ENCODE results near the gene GDPD4. TPM values are rescaled to one million over a fixed set of nuclear protein-coding genes. Genes with fewer than 3 reads are reported as not detected.

Gene GDPD4
- total RNA-seq, 1 donor from 2014 or later: not detected

DNA sequence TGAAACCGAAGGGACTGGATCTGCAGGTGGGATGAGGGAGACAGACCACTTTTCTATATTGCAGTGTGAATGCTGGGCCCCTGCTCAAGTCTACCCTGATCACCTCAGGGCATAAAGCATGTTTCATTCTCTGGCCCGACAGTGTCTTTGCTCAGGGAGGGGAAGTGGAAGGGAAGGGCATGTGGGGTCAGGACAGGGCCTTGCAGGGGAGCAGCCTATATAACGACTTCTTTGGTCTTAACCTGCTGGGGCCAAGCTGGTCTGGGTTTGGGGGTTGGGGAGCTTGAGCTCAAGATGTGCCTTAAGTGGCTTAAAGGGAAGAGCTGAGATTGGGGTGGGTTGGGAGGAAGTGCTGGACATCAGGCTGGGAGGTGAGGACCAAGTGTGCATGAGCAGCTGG, 86.4 kb downstream of the GDPD4 start:
- Mint-ChIP-seq H3K27me3 (ENCODE audit: insufficient read depth) (peaks cover 6% of the 10 kb centered on the region), H3K9me3 (no peaks in the 10 kb centered on the region), H3K4me1 (ENCODE audit: low read depth) (no peaks in the 10 kb centered on the region), H3K27ac (no peak overlapping the region), H3K36me3 (ENCODE audit: low read depth) (no peaks in the 10 kb centered on the region), H3K4me3 (no peak overlapping the region)
- no peak for DNase-seq (ENCODE audit: low spot score)
- intact Hi-C loops (cut with micrococcal nuclease): no loop called here

DNA sequence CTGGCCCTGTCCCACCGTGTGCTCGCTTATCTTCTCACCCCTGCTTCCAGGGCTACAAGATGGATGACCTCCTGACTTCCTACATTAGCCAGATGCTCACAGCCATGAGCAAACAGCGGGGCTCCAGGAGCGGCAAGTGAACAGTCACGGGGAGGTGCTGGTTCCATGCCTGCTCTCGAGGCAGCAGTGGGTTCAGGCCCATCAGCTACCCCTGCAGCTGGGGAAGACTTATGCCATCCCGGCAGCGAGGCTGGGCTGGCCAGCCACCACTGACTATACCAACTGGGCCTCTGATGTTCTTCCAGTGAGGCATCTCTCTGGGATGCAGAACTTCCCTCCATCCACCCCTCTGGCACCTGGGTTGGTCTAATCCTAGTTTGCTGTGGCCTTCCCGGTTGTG, 86.9 kb downstream of the GDPD4 start:
- no peak for DNase-seq (ENCODE audit: low spot score)
- no peaks in the 10 kb centered on the region for H3K4me1 Mint-ChIP-seq (ENCODE audit: low read depth)
- H3K27me3 Mint-ChIP-seq (ENCODE audit: insufficient read depth): peaks cover 3% of the 10 kb centered on the region
- H3K36me3 Mint-ChIP-seq (ENCODE audit: low read depth): no peaks in the 10 kb centered on the region
- no peaks in the 10 kb centered on the region for H3K9me3 Mint-ChIP-seq
- H3K27ac Mint-ChIP-seq: no peak overlapping the region
- H3K4me3 Mint-ChIP-seq: no peak overlapping the region
- intact Hi-C loops (cut with micrococcal nuclease): no loop called here

DNA sequence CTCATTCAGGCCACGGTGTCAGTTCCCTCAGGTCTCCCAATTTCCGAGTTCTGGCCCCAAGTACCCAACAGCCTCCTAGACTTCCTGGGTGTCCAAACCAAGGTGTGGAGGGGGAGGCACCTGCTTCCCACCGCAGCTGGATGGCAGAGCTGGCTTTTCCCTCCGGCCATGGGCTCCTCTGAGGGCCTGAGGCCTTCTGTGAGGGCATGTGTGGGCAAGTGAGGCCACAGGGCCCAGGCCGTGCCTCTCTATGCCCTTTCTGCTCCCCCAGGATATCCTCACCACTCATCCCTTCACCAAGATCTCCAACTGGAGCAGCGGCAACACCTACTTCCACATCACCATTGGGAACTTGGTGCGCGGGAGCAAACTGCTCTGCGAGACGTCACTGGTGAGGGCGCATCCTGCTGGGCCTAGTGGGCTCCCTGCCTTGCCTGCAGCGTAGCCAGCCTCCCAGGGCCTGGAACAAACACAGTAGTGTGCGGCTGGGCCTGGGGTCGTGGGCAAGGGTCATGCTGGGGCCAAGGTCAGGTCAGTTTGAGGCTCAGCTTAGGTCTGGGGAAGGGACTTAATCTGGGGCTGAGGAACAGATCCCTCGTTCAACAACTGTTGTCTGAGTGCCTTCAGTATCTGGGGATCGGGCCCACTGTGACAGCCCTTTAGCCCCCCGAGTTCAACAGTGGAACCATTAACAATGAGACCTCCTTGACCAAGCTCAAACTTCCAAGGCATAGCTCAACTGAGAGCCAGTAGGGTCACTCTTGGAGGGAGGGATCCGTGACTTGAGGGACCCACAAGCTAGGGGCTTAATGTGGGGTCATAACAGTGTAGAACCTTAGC, 87.7 kb downstream of the GDPD4 start:
- DNase-seq (ENCODE audit: low spot score): no peak
- no peaks in the 10 kb centered on the region for H3K9me3 Mint-ChIP-seq
- H3K4me1 Mint-ChIP-seq (ENCODE audit: low read depth): no peaks in the 10 kb centered on the region
- intact Hi-C loops (cut with micrococcal nuclease): no loop called here
- H3K4me3 Mint-ChIP-seq: no peak overlapping the region
- H3K27me3 Mint-ChIP-seq (ENCODE audit: insufficient read depth): peaks cover 2% of the 10 kb centered on the region
- no peak overlapping the region for H3K27ac Mint-ChIP-seq
- H3K36me3 Mint-ChIP-seq (ENCODE audit: low read depth): no peaks in the 10 kb centered on the region

- intact Hi-C loops (cut with micrococcal nuclease): no loop called here
- DNase-seq (ENCODE audit: low spot score): no peak
- H3K36me3 Mint-ChIP-seq (ENCODE audit: low read depth): no peaks in the 10 kb centered on the region
- H3K27me3 Mint-ChIP-seq (ENCODE audit: insufficient read depth): peaks cover 2% of the 10 kb centered on the region
- no peaks in the 10 kb centered on the region for H3K4me1 Mint-ChIP-seq (ENCODE audit: low read depth)
- H3K9me3 Mint-ChIP-seq: no peaks in the 10 kb centered on the region
- H3K27ac Mint-ChIP-seq: no peak overlapping the region
- H3K4me3 Mint-ChIP-seq: no peak overlapping the region
Measured at GRCh38 chr11:77213029-77213579, 88.4 kb downstream of the GDPD4 start.

- intact Hi-C loops (cut with micrococcal nuclease): no loop called here
- H3K9me3 Mint-ChIP-seq: no peaks in the 10 kb centered on the region
- no peak overlapping the region for H3K27ac Mint-ChIP-seq
- H3K4me3 Mint-ChIP-seq: no peak overlapping the region
- no peak for DNase-seq (ENCODE audit: low spot score)
- H3K27me3 Mint-ChIP-seq (ENCODE audit: insufficient read depth): no peaks in the 10 kb centered on the region
- H3K36me3 Mint-ChIP-seq (ENCODE audit: low read depth): no peaks in the 10 kb centered on the region
- H3K4me1 Mint-ChIP-seq (ENCODE audit: low read depth): no peaks in the 10 kb centered on the region
Measured at GRCh38 chr11:77212314-77213007, 89.0 kb downstream of the GDPD4 start.

DNA sequence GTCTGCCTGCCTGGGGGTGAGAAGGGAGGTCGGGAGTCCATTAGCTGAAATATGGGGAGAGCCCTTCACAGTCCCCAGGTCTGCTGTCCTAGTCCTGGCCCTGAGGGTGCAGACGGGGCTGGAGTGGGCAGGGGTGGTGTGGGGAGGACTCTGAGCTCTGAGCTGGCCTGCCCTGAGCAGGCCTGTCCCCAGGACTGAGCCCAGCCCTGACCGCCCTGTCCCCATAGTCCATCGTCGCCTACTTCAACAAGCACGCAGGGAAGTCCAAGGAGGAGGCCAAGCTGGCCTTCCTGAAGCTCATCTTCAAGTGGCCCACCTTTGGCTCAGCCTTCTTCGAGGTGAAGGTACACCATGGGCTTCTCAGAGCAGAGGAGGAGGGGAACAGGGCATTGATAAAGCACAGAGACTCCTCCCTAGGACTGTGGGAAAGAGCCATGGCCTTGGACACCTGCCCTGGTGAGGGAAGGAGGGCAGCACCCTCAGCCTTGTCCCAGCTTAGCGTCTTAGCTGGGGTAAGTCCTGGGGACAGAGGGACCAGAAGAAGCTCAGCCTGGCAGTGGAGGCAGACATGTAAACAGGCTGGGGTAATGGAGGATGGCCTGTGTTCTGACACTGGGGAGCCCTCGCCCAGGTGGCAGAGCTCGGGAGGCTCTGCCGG, 89.8 kb downstream of the GDPD4 start:
- DNase-seq (ENCODE audit: low spot score): no peak

DNA sequence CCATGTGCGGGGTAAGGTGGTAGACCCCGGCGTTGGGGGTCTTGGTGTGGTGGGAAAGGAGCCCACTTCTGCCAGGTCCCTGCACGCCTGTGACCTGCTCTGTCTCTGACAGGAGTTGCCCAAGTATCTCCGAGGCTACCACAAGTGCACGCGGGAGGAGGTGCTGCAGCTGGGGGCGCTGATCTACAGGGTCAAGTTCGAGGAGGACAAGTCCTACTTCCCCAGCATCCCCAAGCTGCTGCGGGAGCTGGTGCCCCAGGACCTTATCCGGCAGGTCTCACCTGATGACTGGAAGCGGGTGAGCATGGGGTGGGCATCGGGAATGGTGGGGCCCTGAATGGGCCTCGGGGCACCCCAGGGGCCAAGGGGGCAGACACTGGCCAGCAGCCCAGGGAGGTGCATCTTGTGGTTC, 90.4 kb downstream of the GDPD4 start:
- H3K27ac Mint-ChIP-seq: no peak overlapping the region
- no peaks in the 10 kb centered on the region for H3K9me3 Mint-ChIP-seq
- no peaks in the 10 kb centered on the region for H3K4me1 Mint-ChIP-seq (ENCODE audit: low read depth)
- DNase-seq (ENCODE audit: low spot score): no peak
- intact Hi-C loops (cut with micrococcal nuclease): no loop called here
- no peaks in the 10 kb centered on the region for H3K27me3 Mint-ChIP-seq (ENCODE audit: insufficient read depth)
- H3K36me3 Mint-ChIP-seq (ENCODE audit: low read depth): no peaks in the 10 kb centered on the region
- no peak overlapping the region for H3K4me3 Mint-ChIP-seq

More for the DNA sequence above, 89.8 kb downstream of the GDPD4 start:
- no peaks in the 10 kb centered on the region for H3K9me3 Mint-ChIP-seq
- intact Hi-C loops (cut with micrococcal nuclease): no loop called here
- no peak overlapping the region for H3K4me3 Mint-ChIP-seq
- H3K4me1 Mint-ChIP-seq (ENCODE audit: low read depth): no peaks in the 10 kb centered on the region
- H3K27me3 Mint-ChIP-seq (ENCODE audit: insufficient read depth): no peaks in the 10 kb centered on the region
- no peak overlapping the region for H3K27ac Mint-ChIP-seq
- H3K36me3 Mint-ChIP-seq (ENCODE audit: low read depth): no peaks in the 10 kb centered on the region

DNA sequence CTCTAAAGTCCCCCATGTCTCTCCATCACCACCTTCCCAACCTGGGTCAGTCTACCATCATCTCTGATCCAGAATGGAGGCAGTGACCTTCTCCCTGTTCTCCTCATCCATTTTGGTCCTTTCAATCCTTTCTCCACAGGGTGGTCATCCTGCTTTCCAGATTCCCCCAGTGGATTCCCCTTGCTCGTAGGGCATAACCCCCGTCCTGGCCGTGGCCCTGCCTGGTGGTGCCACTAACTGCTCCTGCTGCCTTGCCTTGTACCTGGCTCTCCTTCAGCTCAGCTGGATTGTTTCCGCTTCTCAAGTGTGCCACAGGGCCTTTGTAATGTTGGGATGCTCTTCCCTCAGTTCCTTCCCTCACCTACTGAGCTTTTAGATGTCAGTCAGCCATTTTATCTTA, 91.8 kb downstream of the GDPD4 start:
- H3K27ac Mint-ChIP-seq: no peak overlapping the region
- intact Hi-C loops (cut with micrococcal nuclease): no loop called here
- no peaks in the 10 kb centered on the region for H3K9me3 Mint-ChIP-seq
- no peaks in the 10 kb centered on the region for H3K4me1 Mint-ChIP-seq (ENCODE audit: low read depth)
- H3K27me3 Mint-ChIP-seq (ENCODE audit: insufficient read depth): no peaks in the 10 kb centered on the region
- no peak for DNase-seq (ENCODE audit: low spot score)
- H3K4me3 Mint-ChIP-seq: no peak overlapping the region
- H3K36me3 Mint-ChIP-seq (ENCODE audit: low read depth): no peaks in the 10 kb centered on the region

GRCh38 chr11:77208535-77208934, 93.0 kb downstream of the GDPD4 start:
- no peak for DNase-seq (ENCODE audit: low spot score)
- Mint-ChIP-seq H3K4me1 (ENCODE audit: low read depth) (no peaks in the 10 kb centered on the region), H3K9me3 (no peaks in the 10 kb centered on the region), H3K4me3 (no peak overlapping the region), H3K27me3 (ENCODE audit: insufficient read depth) (no peaks in the 10 kb centered on the region), H3K27ac (no peak overlapping the region), H3K36me3 (ENCODE audit: low read depth) (no peaks in the 10 kb centered on the region)
- intact Hi-C loops (cut with micrococcal nuclease): no loop called here

DNA sequence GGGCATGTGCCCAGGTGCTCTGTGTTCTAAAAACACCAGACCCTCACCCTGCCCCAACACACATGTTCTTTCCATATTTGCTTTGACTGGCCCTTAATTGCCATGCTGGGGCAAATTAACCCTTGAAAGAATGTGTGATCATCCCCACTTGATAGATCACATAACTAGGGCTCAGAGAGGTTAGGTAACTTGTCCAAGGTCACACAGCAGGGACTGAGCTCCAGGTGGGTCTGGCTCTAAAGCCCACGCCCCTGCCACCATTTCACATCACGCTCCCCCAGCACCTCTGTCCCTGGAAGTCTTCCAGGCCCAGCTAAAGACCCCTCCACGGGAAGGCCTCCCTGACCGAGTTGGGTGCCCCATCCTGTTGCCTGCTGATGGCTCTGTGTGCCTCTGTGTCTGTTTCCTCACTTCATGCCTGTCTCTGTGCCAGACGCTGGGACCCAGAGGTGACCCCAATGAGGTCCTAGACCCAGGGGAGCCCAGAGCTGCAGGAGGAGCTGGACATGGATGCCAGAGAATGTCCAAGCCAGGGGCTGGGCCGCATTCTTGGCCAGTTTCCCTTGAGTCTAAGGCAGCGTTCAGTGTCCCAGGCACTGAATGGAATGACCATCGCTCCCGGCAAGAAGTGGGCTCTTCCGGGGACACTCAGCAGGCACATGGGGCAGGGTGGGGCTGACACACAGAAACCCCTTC, 93.7 kb downstream of the GDPD4 start:
- Mint-ChIP-seq H3K9me3 (no peaks in the 10 kb centered on the region), H3K4me1 (ENCODE audit: low read depth) (no peaks in the 10 kb centered on the region)
- intact Hi-C loops (cut with micrococcal nuclease): no loop called here

GRCh38 chr11:77207019-77207485, 94.4 kb downstream of the GDPD4 start:
- H3K27ac Mint-ChIP-seq: no peak overlapping the region

More for the DNA sequence above, 93.7 kb downstream of the GDPD4 start:
- DNase-seq (ENCODE audit: low spot score): no peak
- Mint-ChIP-seq H3K27me3 (ENCODE audit: insufficient read depth) (no peaks in the 10 kb centered on the region), H3K27ac (no peak overlapping the region), H3K4me3 (no peak overlapping the region), H3K36me3 (ENCODE audit: low read depth) (no peaks in the 10 kb centered on the region)

DNA sequence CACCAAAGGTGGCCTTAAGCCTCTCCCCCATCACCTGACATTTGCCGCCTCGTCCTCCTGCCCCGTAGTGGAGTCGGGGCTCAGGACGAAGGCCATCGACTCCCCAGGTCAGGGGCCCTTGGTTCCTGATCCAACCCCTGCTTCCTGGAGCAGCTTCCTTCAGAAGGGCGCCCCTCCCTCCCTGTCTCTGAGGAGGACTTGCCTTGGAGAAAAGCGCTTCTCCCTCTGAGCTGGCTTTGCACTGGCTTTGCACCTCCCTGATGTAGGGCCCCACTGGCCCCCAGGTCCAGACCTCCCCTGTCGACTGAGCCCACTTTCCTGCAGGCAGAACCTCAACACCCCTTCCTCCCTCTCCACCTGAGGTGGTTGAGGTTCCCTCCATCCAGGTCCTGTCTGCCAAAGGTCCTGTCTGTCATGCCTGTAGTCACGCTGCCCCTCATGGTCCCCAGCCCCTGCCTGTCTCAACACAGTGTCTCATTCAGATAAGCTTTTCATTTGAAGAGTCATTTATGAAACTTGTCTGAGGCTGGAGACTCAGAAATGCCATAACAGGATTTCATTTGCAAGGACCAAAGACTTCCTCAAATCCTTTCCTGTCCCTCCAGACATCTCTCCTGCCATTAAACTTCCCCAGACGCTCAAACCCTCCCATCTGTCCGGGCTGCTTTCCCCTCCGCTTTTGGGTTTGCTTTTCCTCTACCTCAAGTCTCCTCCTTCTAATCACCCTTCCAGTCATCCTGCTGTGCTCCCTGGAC, 95.0 kb downstream of the GDPD4 start:
- no peaks in the 10 kb centered on the region for H3K4me1 Mint-ChIP-seq (ENCODE audit: low read depth)
- intact Hi-C loops (cut with micrococcal nuclease): no loop called here

More at GRCh38 chr11:77207019-77207485, 94.4 kb downstream of the GDPD4 start:
- no peak for DNase-seq (ENCODE audit: low spot score)
- Mint-ChIP-seq H3K36me3 (ENCODE audit: low read depth) (no peaks in the 10 kb centered on the region), H3K9me3 (no peaks in the 10 kb centered on the region), H3K27me3 (ENCODE audit: insufficient read depth) (no peaks in the 10 kb centered on the region), H3K4me3 (no peak overlapping the region), H3K4me1 (ENCODE audit: low read depth) (no peaks in the 10 kb centered on the region)
- intact Hi-C loops (cut with micrococcal nuclease): no loop called here

More for the DNA sequence above, 95.0 kb downstream of the GDPD4 start:
- Mint-ChIP-seq H3K27ac (no peak overlapping the region), H3K27me3 (ENCODE audit: insufficient read depth) (no peaks in the 10 kb centered on the region), H3K9me3 (no peaks in the 10 kb centered on the region), H3K4me3 (no peak overlapping the region), H3K36me3 (ENCODE audit: low read depth) (no peaks in the 10 kb centered on the region)
- no peak for DNase-seq (ENCODE audit: low spot score)
